ENCODE results near the gene EIF4G1.
A peak's percentile ranks its signal among the peaks of the same experiment; 100 is the strongest.

The EIF4G1 gene

DNA sequence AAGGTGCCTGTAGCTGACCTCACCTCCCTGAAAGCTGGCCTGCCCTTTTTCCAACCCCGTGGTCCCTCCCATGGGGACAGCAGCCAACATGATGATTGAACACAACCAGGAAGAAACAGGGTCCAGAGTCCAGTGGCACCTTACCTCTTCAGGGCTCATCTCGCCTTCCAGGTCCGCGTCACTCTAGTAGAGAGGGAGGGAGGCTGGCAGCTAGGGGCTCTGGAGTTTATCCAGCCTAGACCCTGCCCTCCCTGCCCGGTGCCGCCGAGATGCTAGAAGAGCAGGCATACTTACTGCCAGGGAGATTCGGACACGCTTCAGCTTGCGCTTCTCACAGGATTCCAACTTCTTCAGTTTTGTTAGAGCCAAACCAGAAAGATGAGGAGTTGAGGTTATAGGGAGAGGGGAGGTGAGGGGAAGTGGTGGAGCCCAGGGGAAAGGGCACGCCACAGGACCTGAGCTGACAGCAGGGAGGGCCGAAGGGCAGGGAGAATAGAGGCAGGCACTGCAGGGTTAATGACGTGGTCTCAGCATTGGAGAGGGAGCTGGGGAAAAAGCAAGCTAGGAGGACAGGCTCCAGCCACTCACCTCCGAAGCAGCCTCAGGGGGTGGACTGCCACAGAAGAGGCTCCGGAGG, 37.9 kb downstream of the EIF4G1 start:
- no peak for DNase-seq

DNA sequence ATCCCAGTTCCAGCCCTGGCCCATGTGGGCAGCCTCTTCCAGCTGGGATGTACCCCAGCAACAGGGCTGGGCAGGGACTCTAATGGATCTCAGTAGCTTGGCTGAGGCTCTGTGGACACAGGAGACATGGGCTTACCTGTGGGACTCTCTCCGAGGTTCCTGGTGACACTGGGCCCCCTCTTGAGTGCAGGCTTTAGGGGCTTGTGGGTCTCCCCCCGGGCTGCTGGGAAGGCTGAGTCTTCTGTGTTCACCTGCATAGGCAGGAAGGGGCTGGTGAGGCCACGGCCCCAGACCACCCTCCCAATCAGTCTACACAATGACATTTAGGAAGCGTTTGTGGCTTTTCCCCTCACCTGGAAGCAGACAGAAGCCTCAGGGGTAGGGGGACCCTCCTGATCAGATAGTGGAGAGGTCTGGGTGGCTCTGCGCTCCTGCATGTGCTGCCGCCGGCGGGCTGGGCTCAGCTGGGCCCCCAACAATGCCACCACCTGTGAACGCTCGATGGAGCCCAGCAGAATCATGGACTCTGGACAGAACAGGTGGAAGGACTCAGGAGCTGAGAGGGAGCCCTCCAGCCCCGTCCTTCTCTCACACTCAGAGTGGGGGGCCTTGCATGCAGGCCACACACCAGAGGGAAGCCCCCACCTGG, 38.6 kb downstream of the EIF4G1 start:
- DNase-seq = no peak

DNA sequence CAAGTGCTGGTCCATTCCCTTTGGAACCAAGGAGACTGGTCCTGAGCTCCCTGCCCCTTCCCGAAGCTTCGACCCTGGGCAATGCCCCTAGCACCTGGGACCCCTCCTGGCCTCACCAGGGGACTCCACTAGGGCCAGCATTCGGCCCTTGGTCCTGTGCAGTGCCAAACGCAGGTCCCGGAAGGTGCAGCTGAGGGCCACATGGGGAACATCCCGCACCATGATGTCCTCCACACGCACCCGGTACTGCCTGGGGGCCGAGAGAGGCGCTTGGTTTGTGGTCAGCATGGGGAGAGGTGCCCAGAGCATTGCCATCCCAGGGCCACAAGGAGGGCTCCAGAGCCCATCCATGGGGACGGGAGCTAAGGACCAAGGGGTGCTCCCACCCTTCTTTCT, 39.1 kb downstream of the EIF4G1 start:
- DNase-seq = no peak

DNA sequence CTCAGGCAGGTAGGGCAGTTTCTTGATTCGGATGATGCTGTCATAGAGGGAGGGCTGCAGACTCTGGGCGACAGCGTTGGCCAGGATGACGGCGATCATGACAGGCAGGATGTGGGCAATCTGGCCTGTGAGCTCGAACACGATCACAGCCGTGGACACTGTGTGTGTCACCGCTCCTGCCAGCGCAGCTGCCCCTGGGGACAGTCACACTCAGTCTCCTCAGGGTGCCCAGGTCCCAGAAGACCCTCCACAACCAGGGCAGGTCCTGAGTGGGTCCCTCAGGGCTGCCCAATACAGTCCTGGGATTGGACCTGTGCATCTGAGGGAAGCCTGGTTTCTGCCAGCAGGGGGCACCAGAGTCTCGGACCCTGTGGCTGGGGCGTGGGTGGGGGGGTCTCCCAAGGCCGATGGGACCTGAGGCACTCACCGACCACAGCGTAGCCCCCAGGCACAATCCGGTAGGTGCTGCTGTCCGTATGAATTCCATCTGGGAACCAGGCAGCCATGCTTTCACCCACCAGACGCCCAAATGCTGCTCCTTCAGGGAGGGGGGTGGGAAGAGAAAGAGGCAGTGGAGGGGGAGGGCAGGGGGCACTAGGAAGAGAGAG, 39.8 kb downstream of the EIF4G1 start:
- peak; percentile 69 for DNase-seq

DNA sequence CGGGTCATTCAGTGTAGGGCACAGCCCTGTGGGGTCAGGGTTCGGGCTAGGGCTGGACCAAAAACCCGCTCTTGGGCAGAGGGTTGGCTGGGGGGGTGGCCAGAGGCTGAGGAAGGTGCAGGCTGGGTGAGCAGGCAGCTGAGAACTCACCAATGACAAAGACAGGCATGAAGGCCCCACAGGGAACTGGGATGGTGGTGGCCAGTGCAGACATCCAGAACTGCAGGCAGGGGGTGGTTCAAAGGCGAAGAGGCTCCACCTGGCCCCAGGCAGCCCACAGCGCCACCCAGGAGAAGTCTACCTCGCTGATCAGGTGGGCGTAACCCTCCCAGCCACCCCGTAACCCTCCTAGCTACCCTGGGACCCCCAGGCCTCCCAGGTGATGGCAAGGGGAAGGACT, 40.3 kb downstream of the EIF4G1 start:
- DNase-seq = no peak

DNA sequence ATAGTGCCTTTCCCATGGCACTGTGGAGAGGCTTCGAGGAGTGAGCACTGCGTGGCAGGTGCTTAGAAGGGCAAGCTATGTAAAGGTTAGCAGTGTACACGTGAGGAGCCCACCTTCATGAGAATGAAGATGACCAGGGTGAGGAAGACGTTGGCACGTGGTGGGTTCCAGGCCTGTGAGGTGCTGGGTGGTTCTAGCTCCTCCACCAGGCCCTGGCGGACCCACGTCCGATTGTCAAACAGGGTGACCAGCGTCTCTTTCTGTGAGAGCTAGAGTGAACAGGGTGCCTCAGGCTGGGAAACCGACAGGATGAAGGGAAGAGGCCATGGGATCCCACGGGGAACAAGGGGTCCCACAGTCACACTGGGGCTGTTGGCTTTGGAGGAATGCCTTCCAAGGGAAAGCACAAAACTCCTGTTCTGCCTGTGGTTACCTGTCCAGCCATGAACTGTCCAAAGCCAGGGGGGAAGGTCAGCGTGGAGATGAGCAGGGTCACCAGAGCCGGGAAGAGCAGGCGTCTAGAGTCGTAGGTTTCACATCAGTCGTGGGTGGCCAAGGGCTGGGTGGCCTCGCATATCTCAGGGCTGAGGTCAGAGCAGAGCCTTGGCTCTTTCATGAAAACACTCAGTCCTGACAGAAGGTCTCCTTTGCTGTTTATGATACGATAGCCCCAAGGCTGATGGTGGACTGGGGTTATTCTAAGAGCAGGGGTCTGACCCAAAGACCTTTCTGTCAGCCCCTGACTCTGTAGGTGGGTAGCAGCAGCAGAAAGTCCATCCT, 41.0 kb downstream of the EIF4G1 start:
- no peak for DNase-seq

DNA sequence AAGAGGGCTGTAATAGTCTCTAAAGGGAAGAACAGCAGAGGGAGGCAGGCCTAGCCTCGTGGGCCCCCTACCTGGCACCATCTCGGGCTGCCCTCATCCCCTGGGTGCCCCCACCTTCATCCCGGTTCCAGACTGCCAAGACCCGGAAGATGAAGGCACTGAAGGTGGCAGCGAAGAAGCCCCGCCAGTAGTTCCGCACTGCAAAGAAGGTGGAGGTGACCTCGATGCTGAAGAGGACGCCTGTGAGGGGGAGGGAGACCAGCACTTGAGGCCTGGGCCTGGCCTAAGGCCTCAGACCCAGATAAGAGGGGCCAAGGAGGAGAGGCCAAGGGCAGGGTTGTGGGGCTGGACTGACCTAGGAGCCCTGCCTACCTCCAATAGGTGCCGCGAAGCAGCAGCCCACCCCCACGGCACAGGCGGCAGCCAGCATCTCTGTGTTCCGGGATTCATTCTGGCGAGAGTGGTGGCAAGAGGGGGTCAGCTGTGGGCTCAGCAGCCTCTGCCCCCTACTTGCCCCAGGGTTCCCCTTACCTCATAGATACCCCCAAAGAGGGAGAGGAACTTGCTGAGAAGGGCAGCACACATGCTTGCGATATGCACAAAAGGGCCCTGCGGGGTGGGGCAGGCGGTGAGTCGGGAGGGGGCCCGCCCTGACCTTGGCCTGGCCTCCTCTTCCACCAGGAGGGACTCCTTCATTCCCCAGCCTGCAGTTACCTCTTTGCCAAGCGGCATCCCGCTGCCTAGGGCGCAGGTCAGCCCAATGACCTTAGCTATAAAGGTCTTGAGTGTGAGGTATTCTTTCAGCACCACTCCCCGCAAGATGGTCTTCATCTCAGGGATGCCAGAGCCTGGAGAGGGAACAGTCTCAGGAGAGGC, 43.1 kb downstream of the EIF4G1 start:
- DNase-seq = no peak

DNA sequence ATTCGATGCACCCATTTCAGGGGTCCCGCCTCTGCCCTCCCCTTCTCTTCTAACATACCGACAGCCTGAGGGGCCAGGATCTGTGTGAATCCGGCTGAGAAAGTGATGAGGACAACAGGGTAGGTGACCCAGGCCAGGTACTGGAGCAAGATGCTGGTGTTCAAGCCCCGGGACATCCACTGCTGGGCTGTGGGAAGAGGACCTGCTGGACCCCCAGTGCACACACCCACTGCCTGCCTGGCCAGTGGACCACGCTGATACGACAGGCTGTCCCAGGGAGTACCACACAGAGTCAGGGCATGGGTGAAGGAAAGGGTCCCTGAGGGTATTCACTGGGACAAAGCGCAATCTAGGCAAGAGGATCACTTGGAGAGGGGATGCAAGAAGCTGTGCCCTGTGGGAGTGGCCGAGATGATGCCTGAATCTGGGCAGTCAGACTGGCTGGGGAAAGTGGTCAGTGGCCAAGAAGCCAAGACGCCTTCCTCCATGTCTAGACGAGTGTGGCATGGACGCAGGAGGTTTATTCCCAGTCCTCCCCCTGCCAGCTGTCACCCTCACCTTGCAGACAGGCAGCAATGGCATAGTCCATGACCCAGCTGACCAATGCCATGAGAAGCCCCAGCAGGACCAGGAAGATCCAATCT, 43.8 kb downstream of the EIF4G1 start:
- DNase-seq = no peak

DNA sequence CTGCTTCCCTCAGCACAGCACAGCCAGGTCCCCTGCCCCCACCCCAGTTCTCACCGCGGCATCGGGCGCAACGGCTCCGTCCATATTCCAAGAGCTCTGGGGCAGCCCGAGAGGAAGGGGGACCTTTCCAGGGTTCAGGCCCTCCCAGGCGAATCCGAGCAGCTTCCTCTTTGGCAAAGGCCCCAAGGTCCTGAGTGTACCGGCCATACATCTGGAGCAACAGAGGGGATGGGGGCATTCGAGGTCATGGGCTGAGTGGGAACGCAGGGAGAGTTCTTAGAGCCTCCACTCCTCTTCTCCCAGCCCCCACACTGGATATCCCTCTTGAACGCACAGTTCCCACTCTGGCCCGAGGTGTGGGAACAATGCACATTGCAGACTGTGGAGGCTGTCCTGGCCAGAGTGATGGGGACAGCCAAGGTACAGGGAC, 44.5 kb downstream of the EIF4G1 start:
- DNase-seq = no peak

DNA sequence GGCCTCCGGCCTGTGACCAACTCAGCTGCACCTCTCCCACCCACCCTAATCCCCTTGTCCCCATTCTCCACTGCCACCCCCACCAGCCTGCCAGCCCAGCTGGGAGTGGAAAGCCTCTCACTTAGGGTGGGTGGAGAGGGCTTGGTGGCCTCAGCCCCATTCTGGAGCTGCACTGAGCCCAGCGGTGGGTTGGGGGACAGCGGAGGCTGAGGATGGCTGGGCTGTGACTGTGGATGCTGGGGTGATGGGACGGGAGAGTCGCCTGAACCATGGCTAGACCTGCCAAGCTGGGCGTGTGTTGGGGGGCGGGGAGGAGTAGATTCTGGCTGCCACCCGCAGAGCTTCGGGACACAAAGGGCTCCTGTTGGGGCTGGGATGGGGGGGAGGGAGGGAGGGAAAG, 45.2 kb downstream of the EIF4G1 start:
- DNase-seq = no peak

DNA sequence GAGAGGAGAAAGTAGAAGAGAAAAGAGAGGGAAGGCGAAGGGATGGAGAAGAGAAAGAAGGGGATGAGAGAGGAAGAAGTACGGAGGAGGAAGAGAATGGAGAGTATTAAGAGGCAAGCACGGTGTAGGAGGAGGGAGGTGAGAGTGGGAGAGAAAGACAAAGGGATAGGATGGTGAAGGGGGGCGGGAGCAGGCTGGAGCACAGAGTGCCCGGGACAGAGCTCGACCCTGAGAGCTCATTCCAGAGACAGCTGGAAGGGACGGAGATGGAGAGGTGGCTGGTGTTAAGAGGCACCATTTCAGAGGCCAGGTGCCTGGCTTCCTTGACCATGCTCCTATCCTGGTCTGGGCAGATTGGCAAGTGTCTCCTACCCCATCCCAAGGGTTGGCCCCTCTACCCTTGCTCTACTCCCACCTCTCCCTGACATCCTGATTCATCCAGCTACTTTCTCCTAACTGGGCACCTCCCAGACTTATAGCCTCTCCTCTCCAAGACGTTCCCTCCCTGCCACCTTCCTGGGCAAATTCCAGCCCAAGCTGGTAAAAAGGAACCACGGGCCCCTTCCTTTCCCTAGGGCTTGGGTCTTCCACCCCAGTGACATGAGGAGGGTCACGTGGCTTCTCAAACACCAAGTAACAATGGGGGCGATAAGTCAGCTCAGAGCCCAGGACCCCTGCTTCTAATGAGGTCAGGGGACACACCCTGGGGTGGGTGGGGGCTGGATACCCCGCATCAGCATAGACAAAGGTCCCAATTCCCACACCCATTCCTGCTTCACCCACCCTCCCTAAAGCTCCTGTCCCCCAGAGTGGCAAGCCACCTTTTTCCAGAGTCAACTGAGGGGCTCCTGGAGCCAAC, 45.9 kb downstream of the EIF4G1 start:
- no peak for DNase-seq

DNA sequence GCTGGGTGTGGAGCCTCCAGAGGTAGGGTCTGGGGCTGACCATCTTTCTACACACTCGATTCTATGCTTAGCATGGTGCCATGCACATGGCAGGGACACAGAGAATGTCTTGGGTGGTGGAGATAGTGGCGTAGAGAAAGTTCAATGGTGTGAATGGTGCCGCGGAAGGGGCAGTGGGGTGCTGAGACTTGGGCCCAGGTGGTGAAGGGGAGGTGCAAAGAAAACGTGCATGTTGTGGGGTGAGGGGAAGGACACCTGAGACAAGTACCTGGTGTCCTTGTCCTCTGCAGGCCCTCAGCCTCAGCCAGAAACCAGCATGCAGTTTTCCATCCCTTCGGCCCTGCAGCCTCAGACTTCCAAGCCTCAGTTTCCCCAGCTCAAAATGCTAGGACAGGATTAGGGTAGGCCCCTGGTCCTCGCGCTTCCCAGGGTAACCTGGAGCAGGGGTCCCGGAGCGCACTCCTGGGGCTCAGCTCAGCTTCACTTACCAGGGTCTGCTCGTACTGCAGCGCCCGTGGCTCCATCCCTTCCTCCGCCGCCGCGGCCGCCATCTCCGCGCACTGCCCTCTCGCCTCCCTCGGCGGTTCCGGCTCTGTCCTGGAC, 46.6 kb downstream of the EIF4G1 start:
- no peak for DNase-seq

DNA sequence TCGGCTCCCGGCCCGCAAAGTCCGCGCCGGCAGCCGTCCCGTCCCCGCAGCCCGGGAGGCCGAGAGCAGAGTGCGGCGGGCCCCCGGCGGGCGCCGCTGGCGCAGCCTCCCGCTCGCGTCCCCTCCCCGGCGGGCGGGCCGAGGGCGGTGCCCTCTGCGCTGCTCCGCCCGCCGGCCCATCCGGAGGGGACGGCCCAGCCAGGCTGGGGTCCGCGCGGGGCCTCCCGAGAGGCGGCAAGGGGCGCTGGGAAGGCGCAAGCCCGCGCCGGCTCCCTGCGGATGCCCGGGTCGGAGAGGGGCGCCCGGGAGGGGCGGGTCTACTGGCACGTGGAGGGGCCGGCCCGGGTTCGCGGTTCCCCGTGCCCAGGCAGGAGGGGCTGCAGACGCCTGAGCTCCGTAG, 47.1 kb downstream of the EIF4G1 start, which contains the start of the genes CLCN2 and POLR2H:
CLCN2 (minus strand) TSS at position 74 of the 400 bp plus-strand sequence. CDS start 126 bp downstream, outside the sequence.
POLR2H (plus strand) TSS at position 179 of the 400 bp plus-strand sequence. CDS start 1,783 bp downstream, outside the sequence.
- DNase-seq = peak; percentile 46

DNA sequence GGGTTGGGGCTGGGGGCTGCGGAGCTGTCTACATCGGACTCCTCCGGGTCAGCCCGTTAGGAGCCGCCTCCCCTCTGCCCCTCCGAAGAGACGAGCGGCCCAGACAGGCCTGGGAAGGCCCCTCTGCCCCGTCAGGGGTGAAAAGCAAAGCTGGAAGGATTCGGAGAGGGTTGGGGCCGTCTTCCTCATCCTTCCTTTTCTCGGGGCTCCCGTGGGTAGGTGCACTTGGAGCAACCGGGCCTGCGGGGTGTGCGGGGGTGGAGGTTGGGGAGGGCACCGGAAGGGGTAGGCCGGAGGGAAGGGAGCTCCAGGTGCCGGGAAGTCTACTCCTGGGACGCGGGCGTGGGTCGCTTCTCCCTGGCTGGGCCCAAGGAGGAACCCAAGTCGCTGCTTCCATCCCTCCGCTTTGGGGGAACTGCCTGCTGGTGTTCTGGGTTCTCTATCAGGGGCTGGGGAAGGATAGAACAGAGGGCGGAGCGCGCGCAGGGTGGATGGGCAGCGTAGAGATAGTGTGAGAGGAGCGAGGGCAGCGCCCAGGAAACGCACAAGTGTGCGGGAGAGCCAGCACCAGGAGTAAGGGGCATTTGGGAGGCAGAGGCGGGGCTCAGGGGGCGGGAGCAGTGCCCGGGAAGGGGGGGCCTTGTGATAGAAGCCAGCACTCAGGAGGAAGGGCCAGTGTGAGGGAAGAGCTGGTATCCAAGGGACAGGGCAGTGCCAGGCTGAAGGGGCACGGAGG, 47.7 kb downstream of the EIF4G1 start:
- peak; percentile 52 for DNase-seq

DNA sequence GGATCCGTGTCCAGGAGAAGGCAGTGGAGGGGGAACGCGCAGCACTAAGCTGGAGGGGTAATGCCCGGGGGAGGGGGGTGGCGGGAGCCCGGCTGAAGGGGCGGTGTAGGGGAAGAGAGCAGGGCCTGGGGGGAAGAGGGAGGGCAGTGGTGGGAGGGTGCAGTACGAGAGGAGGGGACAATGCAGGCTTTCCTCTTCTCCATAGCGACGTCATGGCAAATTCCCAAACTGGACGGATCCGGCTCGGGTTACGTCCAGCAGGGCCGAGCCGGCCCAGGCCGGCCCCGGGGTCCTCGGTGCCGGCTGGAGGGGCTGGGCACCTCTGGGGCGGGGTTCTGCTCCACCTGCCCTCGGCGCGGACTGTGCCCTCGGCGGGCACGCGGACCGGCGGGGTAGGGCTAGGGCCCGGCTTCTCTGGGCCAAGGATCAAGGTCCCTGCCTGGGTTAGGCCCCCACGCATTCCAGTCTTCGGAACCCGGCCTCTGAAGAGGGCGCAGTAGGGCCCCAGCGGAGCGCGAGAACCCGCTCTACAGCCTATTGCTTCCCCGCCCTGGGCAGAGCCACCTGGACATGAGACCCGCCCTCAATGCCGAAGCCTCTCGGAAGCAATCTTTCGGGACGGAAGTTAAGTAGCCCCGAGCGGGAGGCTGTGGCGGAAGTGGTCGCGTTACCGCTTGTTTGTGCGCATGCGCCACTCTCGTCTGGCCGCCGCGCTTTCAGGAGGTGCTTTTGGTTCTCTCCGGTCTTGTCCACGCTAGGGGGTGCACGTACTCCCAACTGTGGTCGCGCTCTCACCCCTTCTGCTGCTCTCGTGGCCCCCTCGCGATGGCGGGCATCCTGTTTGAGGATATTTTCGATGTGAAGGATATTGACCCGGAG, 48.5 kb downstream of the EIF4G1 start:
- peak; percentile 95 for DNase-seq

DNA sequence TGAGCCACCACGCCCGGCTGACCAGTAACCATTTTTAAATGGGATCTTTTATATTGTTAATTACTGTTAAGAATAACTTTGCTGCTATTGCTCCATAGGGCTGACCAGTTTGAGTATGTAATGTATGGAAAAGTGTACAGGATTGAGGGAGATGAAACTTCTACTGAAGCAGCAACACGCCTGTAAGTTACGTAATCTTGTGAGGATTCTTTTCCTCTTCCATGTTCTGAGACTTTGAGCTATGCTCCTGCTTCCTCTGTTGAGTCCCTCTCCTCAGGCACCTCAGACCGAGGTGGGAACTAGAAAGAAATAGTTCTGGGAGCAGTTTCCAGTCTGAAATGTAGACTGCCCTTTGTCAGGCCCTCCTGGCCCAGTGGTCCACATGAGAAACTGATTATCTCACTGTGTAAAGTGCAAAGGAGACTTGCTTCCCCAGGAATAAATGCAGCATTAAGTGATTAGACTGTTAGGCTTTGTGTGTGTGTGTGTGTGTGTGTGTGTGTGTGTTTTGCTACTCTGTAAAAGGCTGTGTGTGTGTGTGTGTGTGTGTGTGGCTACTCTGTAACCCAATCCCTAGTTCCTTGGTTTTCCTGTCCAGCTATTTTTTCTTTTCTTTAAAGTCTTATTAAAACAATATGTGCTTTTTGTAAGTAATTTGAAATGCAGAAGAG, 52.3 kb downstream of the EIF4G1 start:
- DNase-seq = no peak

DNA sequence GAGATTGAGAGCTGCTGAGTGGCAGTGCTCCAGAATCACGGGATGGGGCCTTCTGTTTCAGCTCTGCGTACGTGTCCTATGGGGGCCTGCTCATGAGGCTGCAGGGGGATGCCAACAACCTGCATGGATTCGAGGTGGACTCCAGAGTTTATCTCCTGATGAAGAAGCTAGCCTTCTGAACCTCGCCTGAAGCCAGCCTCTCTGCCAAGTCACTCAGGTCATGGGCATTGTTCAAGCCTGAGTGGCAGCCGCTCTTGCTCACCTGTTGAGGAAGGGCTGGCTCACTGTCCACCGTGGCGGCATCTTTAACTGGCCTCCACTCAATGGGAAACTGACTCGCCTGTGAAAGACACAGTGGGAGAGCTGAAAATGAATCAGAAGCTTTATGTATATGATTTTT, 53.7 kb downstream of the EIF4G1 start:
- no peak for DNase-seq

DNA sequence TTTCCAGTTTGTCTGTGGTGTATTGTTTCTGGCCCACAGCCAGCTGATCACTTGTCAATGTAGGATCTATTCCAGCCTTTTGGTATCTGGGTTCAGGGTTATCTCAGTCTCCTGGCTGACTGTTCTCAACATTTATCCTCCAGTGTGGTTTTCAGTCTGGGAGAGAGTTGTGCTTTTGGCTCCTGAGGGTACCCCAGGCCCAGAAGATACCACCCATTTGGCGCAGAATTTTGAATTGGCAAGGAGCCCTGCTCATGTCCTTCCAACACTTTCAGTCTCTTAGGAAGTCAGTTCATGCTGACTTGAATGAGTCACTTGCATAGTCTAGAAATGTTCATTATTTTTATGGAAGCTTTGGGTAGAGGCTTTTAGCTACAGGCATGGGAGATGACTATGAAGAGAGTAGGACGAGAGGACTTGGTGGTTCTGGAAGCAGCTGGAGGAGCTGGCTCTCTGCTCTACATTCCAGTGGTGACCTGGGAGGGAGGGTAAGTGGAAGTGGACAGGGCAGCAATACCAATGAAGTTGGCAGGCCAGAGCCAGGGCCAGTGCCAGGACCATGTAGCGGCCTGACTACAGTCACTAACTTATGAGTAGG, 54.3 kb downstream of the EIF4G1 start:
- DNase-seq = no peak
